Glutamatergic neuron (in vitro differentiated cells): ENCODE measurements around the gene KIAA0753. TPM values are rescaled to one million over a fixed set of nuclear protein-coding genes. Genes with fewer than 3 reads are reported as not detected.

Experiments used
- DNase-seq: peaks from one replicate; pipeline ENCODE4 v3.0.0; 2022
- H3K27ac Mint-ChIP-seq: one replicate; pipeline ENCODE4 v1.8.0; 2020; ENCODE audit warnings: mild to moderate bottlenecking, mixed read lengths, inconsistent platforms; ENCODE audit not compliant: unreplicated experiment
- H3K27me3 Mint-ChIP-seq: one replicate; pipeline ENCODE4 v1.8.0; 2020; ENCODE audit warnings: mild to moderate bottlenecking, moderate library complexity, mixed read lengths, inconsistent platforms; ENCODE audit not compliant: unreplicated experiment
- H3K36me3 Mint-ChIP-seq: one replicate; pipeline ENCODE4 v1.8.0; 2020; ENCODE audit warnings: mild to moderate bottlenecking, mixed read lengths, inconsistent platforms; ENCODE audit not compliant: unreplicated experiment
- H3K4me1 Mint-ChIP-seq: one replicate; pipeline ENCODE4 v1.8.0; 2020; ENCODE audit warnings: mild to moderate bottlenecking, low read depth, mixed read lengths, inconsistent platforms; ENCODE audit not compliant: unreplicated experiment
- H3K4me3 Mint-ChIP-seq: one replicate; pipeline ENCODE4 v1.8.0; 2020; ENCODE audit warnings: mild to moderate bottlenecking, mixed read lengths, inconsistent platforms; ENCODE audit not compliant: unreplicated experiment
- H3K9me3 Mint-ChIP-seq: one replicate; pipeline ENCODE4 v1.8.0; 2020; ENCODE audit warnings: mild to moderate bottlenecking, moderate library complexity, mixed read lengths, inconsistent platforms; ENCODE audit not compliant: unreplicated experiment
- CTCF ChIP-seq: fragments of 200-600 bp; sonication (generic); IDR thresholded peaks from one replicate; pipeline ENCODE4 v1.5.0; 2021; ENCODE audit not compliant: partially characterized antibody, unreplicated experiment
- total RNA-seq: library from RNA; stranded (reverse); fragmentation: NEBNext Ultra II Directional; extraction: Animal tissue kit (Norgen Biotek cat#: 25700); gene quantifications from one replicate; pipeline ENCODE4 v1.2.1, GENCODE V29; 2021; ENCODE audit not compliant: unreplicated experiment

The KIAA0753 gene
- total RNA-seq, 1 donor from 2014 or later: 25.6 TPM

DNA sequence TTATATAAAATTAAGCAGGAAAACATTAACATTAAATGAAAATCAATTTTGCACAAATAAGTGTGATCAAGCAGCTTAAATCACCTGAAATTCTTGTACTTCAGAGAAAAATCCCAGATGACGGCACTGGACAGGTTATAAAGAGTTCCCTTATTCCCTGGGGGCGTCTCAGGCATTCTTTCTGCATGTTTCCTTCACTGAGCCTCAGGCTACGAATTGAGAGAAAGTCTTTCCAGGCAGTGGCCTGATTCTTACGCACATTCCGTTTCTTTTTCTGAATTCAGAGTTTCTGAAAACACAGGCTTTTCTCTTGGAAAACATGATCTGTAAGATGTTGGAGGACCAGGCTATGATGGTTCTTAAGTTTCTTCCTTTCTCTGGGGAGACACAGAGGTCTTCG lies 62.0 kb downstream of the KIAA0753 start:
- no peak for TF ChIP-seq CTCF
- Mint-ChIP-seq H3K4me3 (no peak overlapping the region), H3K9me3 (peaks cover 11% of the 10 kb centered on the region), H3K27me3 (no peaks in the 10 kb centered on the region), H3K36me3 (peaks cover 25% of the 10 kb centered on the region), H3K27ac (no peak overlapping the region), H3K4me1 (peaks cover 15% of the 10 kb centered on the region)
- no peak for DNase-seq

DNA sequence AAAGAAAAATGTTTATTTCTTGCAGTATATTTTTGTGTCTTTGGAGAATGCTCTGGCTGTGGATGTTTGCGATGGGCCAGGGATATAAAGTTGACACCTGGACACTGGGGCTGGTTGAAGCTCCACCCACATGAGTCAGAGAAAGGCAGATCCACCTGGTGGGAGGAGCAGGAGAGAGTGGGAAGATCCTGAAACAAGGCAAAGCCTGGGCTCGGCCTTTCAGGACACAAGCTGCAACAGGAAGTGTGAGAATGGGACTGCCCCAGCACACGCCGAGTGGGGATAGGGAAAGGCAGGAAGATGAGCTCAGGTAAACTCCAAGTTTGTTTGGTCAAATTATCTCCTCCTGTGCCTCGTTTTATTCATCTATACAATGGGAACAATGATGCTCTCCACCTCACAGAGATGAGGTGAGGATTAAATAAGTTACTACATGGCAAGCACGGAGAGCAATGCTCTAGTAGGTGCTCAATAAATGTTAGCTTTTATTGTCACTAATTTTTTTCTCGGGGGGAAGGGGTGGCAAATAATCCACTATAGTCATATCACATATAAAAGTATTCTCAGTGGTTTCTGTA lies 62.7 kb downstream of the KIAA0753 start:
- TF ChIP-seq CTCF: no peak
- no peak for DNase-seq
- Mint-ChIP-seq H3K9me3 (peaks cover 7% of the 10 kb centered on the region), H3K27ac (no peak overlapping the region), H3K4me3 (no peak overlapping the region), H3K36me3 (peaks cover 18% of the 10 kb centered on the region), H3K27me3 (no peaks in the 10 kb centered on the region), H3K4me1 (peaks cover 16% of the 10 kb centered on the region)

DNA sequence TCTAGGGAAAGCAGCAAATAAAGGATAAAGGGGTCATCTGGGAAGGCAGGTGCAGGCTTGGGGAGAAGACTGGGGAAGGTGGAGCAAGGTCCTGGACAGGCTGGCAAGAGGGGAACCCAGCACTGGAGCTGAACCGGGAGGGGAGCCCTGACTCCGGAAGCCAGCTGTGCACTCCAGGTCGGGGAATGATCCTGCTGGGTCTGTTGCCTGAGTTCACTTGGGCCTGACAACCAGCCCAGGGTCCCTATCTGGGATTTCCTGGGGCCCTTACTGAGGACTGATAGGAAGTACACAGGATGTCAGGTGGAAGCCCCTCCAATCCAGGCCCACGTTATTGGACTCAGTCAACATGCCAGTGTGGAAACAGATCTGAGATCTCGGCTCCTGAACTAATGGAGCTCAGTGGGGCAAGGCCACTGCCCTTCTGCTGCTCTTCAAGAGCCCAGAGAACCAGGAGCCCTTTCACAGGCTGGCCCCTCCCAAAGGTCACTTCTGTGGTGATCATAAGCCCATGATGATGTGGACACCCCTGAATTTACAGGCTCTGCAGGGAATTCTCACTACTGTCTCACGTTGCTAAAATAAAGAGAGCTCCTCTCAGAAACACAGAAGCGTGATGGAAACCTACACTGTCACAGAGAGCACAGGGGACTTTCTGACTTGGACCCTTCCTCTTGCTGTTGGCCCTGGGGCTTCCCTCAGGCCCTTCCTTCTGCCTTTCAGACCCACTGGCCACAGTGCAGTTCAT lies 64.3 kb downstream of the KIAA0753 start:
- DNase-seq: no peak
- no peak for TF ChIP-seq CTCF
- no peaks in the 10 kb centered on the region for H3K27me3 Mint-ChIP-seq
- peaks cover 18% of the 10 kb centered on the region for H3K4me1 Mint-ChIP-seq
- no peak overlapping the region for H3K4me3 Mint-ChIP-seq
- H3K27ac Mint-ChIP-seq: no peak overlapping the region
- H3K36me3 Mint-ChIP-seq: peaks cover 4% of the 10 kb centered on the region
- H3K9me3 Mint-ChIP-seq: peaks cover 6% of the 10 kb centered on the region

GRCh38 chr17:6575596-6575988 lies 64.9 kb downstream of the KIAA0753 start:
- peaks cover 4% of the 10 kb centered on the region for H3K36me3 Mint-ChIP-seq
- TF ChIP-seq CTCF: no peak
- peaks cover 18% of the 10 kb centered on the region for H3K4me1 Mint-ChIP-seq
- no peak overlapping the region for H3K4me3 Mint-ChIP-seq
- H3K27ac Mint-ChIP-seq: no peak overlapping the region
- peaks cover 6% of the 10 kb centered on the region for H3K9me3 Mint-ChIP-seq
- no peaks in the 10 kb centered on the region for H3K27me3 Mint-ChIP-seq
- no peak for DNase-seq

DNA sequence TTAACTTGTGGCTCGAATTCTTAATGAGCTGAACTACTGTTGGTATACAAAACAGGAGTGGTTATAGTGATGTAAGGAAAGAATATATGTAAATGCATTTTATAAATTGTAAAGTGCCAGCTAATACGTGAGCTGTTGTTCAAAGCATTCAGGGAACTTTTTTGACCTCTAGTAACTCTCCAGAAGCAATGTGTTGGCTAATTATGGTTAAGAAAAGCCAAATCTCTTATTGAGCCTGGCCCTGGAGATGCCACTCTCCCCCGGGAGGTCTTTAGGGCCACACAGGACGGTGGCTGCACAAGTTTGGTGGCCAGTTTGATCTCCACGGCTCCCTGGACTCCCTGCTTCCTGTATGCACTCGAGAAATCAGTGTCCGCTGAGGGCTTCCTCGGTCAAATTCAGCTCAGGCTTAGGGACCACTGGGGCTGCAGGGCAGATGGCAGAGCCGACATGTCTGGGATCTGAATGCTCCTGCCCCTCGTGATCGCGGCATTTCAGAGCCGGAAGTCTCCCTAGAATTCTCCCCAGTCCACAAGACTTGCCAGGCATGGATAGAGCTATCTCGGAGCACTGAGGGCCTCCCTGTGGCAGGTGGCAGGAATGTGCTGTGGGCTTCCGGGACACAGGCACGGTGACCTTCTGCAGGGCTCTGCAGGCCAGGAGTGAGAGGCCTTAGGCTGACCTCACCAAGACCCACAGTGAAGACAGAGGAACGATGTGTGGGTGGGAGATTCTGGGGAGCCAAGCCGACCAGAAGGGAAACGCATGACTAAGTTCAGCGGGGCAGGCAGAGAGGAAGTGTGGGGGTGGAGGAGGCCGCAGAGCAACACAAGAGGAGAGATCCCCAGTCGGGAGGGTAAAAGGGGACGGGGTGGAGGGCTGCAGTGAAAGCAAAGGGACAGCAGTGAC lies 65.6 kb downstream of the KIAA0753 start:
- TF ChIP-seq CTCF: no peak
- Mint-ChIP-seq H3K27ac (no peak overlapping the region), H3K27me3 (no peaks in the 10 kb centered on the region), H3K4me1 (peaks cover 18% of the 10 kb centered on the region), H3K9me3 (peaks cover 6% of the 10 kb centered on the region), H3K4me3 (no peak overlapping the region), H3K36me3 (peaks cover 4% of the 10 kb centered on the region)
- DNase-seq: no peak
